Measurements from ENCODE around the gene DCDC1. TPM values are rescaled to one million over a fixed set of nuclear protein-coding genes. Genes with fewer than 3 reads are reported as not detected.

Gene DCDC1
- total RNA-seq, 1 experiment from 2014 or later: 0.68 TPM

DNA sequence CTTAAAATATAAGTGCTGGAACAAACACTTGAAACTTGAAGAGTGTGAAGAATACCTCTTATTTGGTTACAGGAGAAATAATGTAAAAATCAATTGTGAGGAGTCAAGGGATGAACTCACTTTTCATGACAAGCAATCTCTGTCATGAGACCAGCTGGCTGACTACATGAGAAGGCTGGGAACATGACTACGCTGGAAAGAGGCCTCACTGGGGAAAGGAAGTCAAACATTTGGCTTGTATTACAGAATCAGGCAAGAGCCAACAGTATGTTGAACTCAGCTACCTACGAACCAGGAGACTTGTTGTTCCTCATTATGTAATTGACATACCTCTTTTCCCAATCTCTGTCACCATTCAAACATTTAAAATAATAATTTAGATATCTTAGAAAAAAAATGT is 14.4 kb downstream of the DCDC1 start:
- intact Hi-C loops (cut with micrococcal nuclease; ENCODE audit: unreplicated experiment): no loop called here
- Mint-ChIP-seq H3K9me3 (ENCODE audit: low read depth, unreplicated experiment) (no peaks in the 10 kb centered on the region), H3K27ac (ENCODE audit: unreplicated experiment) (no peak overlapping the region), H3K27me3 (ENCODE audit: unreplicated experiment) (no peaks in the 10 kb centered on the region), H3K36me3 (ENCODE audit: insufficient read depth, unreplicated experiment) (no peaks in the 10 kb centered on the region), H3K4me3 (ENCODE audit: low read depth, unreplicated experiment) (no peak overlapping the region), H3K4me1 (ENCODE audit: low read depth, unreplicated experiment) (no peaks in the 10 kb centered on the region)
- CTCF ChIA-PET: no interaction called here
- BruUV-seq (replicated peaks): no TSS peak
- TF ChIP-seq, protein P1, sequence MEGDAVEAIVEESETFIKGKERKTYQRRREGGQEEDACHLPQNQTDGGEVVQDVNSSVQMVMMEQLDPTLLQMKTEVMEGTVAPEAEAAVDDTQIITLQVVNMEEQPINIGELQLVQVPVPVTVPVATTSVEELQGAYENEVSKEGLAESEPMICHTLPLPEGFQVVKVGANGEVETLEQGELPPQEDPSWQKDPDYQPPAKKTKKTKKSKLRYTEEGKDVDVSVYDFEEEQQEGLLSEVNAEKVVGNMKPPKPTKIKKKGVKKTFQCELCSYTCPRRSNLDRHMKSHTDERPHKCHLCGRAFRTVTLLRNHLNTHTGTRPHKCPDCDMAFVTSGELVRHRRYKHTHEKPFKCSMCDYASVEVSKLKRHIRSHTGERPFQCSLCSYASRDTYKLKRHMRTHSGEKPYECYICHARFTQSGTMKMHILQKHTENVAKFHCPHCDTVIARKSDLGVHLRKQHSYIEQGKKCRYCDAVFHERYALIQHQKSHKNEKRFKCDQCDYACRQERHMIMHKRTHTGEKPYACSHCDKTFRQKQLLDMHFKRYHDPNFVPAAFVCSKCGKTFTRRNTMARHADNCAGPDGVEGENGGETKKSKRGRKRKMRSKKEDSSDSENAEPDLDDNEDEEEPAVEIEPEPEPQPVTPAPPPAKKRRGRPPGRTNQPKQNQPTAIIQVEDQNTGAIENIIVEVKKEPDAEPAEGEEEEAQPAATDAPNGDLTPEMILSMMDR (IDR thresholded peaks at IDR 0.05; ENCODE audit: unreplicated experiment): no peak
- no peak for DNase-seq

GRCh38 chr11:31351168-31351567 is 18.4 kb downstream of the DCDC1 start:
- CTCF ChIA-PET: no interaction called here
- H3K36me3 Mint-ChIP-seq (ENCODE audit: insufficient read depth, unreplicated experiment): no peaks in the 10 kb centered on the region
- BruUV-seq (replicated peaks): no TSS peak
- DNase-seq: no peak
- intact Hi-C loops (cut with micrococcal nuclease; ENCODE audit: unreplicated experiment): no loop called here
- TF ChIP-seq, protein P1 (IDR thresholded peaks at IDR 0.05; ENCODE audit: unreplicated experiment): no peak
- H3K27me3 Mint-ChIP-seq (ENCODE audit: unreplicated experiment): no peaks in the 10 kb centered on the region
- no peaks in the 10 kb centered on the region for H3K9me3 Mint-ChIP-seq (ENCODE audit: low read depth, unreplicated experiment)
- H3K27ac Mint-ChIP-seq (ENCODE audit: unreplicated experiment): no peak overlapping the region
- H3K4me3 Mint-ChIP-seq (ENCODE audit: low read depth, unreplicated experiment): no peak overlapping the region
- no peaks in the 10 kb centered on the region for H3K4me1 Mint-ChIP-seq (ENCODE audit: low read depth, unreplicated experiment)

DNA sequence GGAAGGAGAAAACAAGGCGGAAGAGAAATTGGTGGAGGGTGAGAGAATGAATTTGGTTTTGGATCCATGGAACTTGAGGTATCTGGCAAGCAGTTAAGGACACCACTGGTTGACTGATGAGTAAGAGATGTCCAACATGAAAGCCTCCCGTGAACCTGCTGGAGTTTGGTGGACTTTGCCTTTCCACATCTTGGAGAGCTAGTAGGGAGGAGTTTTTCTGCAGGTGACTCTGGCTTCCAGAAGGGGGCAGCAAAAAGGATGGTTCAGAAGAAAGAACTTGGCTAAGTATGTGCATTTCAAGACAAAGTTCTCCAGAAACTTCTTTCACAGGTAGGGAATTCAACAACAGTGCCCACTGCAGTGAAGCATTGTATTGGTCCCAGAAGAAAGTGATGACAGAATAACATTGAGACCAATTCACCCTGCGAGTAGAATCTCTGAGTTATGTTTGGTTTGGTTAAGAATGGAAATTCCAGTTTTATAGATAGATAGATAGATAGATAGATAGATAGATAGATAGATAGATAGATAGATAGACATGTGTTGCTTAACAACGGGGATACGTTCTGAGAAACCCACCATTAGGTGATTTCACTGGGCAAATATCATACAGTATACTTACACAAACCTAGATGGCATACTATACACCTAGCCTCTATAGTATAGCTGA is 28.5 kb downstream of the DCDC1 start:
- intact Hi-C loops (cut with micrococcal nuclease; ENCODE audit: unreplicated experiment): no loop called here
- DNase-seq: peak; percentile 10
- no peaks in the 10 kb centered on the region for H3K36me3 Mint-ChIP-seq (ENCODE audit: insufficient read depth, unreplicated experiment)
- no peak overlapping the region for H3K4me3 Mint-ChIP-seq (ENCODE audit: low read depth, unreplicated experiment)
- H3K9me3 Mint-ChIP-seq (ENCODE audit: low read depth, unreplicated experiment): peaks cover 2% of the 10 kb centered on the region
- H3K27ac Mint-ChIP-seq (ENCODE audit: unreplicated experiment): no peak overlapping the region
- no peaks in the 10 kb centered on the region for H3K27me3 Mint-ChIP-seq (ENCODE audit: unreplicated experiment)
- no TSS peak for BruUV-seq (replicated peaks)
- CTCF ChIA-PET: interaction anchor here (1.0 kb wide), 1 partner anchor 531 kb away, joined by 4 read pairs; no protein-coding TSS in a partner anchor
- TF ChIP-seq, protein P1 (IDR thresholded peaks at IDR 0.05; ENCODE audit: unreplicated experiment): peak; percentile 27
- H3K4me1 Mint-ChIP-seq (ENCODE audit: low read depth, unreplicated experiment): no peaks in the 10 kb centered on the region

DNA sequence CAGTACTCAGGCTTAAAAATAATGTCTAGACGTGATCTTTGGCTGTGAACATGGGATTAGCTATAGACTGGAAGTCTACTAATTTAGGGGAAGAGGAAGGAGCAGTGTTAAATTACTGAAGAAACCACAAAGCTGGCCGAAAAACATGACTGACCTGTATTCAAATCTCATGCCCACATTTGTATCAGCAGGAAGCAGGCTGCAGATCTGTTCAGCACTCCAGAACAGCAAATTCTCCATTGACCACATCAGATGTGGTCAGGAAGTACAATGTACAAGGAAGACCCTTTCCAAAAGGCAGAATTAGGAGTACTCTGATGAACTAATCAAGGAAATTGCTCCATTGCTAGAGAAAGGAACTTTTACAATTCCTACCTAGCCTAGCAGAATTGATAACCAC is 31.7 kb downstream of the DCDC1 start:
- intact Hi-C loops (cut with micrococcal nuclease; ENCODE audit: unreplicated experiment): no loop called here
- H3K27ac Mint-ChIP-seq (ENCODE audit: unreplicated experiment): no peak overlapping the region
- H3K27me3 Mint-ChIP-seq (ENCODE audit: unreplicated experiment): peaks cover 13% of the 10 kb centered on the region
- H3K36me3 Mint-ChIP-seq (ENCODE audit: insufficient read depth, unreplicated experiment): no peaks in the 10 kb centered on the region
- H3K4me3 Mint-ChIP-seq (ENCODE audit: low read depth, unreplicated experiment): no peak overlapping the region
- no TSS peak for BruUV-seq (replicated peaks)
- CTCF ChIA-PET: no interaction called here
- no peak for DNase-seq
- H3K4me1 Mint-ChIP-seq (ENCODE audit: low read depth, unreplicated experiment): no peaks in the 10 kb centered on the region
- TF ChIP-seq, protein P1 (IDR thresholded peaks at IDR 0.05; ENCODE audit: unreplicated experiment): no peak
- peaks cover 3% of the 10 kb centered on the region for H3K9me3 Mint-ChIP-seq (ENCODE audit: low read depth, unreplicated experiment)

All from Calu3 (cell line).